ENCODE measurements around the gene THADA.

The THADA gene

DNA sequence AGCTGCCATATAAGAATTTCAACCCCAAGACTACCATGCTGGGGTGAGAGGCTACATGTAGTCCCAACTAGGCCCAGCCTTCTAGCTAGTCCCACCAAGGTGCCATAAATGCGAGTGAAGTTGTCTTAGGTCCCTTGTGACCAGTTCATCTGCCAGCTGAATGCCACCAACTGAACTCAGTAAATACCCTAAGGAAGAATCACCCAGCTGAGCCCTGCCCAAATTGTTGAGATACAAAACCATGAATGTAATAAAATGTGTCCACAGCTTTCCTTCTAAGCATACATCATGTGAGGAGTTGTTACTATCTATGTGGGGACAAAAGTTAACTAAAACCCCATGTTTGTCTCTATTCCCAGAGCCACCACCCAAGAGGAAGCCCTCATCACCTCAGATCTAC is 70.3 kb downstream of the THADA start:
- H3K4me2 ChIP-seq (ENCODE audit: low read length) = no peak overlapping the region
- no peaks in the 10 kb centered on the region for H4K20me1 ChIP-seq (ENCODE audit: control insufficient read depth, insufficient read depth, low read depth, low read length)
- no peaks in the 10 kb centered on the region for H3K9me2 ChIP-seq (replicated peaks; ENCODE audit: control insufficient read depth, low read length)
- no peaks in the 10 kb centered on the region for H3K79me2 ChIP-seq (ENCODE audit: control insufficient read depth, low read length)
- H3K4me1 ChIP-seq (ENCODE audit: control insufficient read depth, low read length) = no peaks in the 10 kb centered on the region
- H3F3A ChIP-seq (ENCODE audit: control insufficient read depth, insufficient read depth) = no peaks in the 10 kb centered on the region
- TF ChIP-seq, protein P1, sequence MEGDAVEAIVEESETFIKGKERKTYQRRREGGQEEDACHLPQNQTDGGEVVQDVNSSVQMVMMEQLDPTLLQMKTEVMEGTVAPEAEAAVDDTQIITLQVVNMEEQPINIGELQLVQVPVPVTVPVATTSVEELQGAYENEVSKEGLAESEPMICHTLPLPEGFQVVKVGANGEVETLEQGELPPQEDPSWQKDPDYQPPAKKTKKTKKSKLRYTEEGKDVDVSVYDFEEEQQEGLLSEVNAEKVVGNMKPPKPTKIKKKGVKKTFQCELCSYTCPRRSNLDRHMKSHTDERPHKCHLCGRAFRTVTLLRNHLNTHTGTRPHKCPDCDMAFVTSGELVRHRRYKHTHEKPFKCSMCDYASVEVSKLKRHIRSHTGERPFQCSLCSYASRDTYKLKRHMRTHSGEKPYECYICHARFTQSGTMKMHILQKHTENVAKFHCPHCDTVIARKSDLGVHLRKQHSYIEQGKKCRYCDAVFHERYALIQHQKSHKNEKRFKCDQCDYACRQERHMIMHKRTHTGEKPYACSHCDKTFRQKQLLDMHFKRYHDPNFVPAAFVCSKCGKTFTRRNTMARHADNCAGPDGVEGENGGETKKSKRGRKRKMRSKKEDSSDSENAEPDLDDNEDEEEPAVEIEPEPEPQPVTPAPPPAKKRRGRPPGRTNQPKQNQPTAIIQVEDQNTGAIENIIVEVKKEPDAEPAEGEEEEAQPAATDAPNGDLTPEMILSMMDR (IDR thresholded peaks at IDR 0.05; ENCODE audit: low read depth, low read length, poor library complexity, severe bottlenecking) = no peak
- no peaks in the 10 kb centered on the region for H3K9me3 ChIP-seq (ENCODE audit: control insufficient read depth, insufficient read depth, low read length)
- H3K4me3 ChIP-seq (ENCODE audit: low read length) = no peak overlapping the region
- peaks cover 3% of the 10 kb centered on the region; the same call in 1 of the 2 replicates for H3K36me3 ChIP-seq (ENCODE audit: control insufficient read depth, low read length)
- H3K27me3 ChIP-seq (ENCODE audit: control insufficient read depth, low read length) = no peaks in the 10 kb centered on the region
- H3K27ac ChIP-seq (ENCODE audit: low read depth, low read length) = no peak overlapping the region

GRCh38 chr2:43524177-43524965 is 71.5 kb downstream of the THADA start:
- H3K9me3 ChIP-seq (ENCODE audit: control insufficient read depth, insufficient read depth, low read length) = no peaks in the 10 kb centered on the region
- no peaks in the 10 kb centered on the region for H3K9me2 ChIP-seq (replicated peaks; ENCODE audit: control insufficient read depth, low read length)
- H3K27ac ChIP-seq (ENCODE audit: low read depth, low read length) = no peak overlapping the region
- H3K79me2 ChIP-seq (ENCODE audit: control insufficient read depth, low read length) = no peaks in the 10 kb centered on the region
- H4K20me1 ChIP-seq (ENCODE audit: control insufficient read depth, insufficient read depth, low read depth, low read length) = no peaks in the 10 kb centered on the region
- peaks cover 5% of the 10 kb centered on the region; the same call in 1 of the 2 replicates for H3K36me3 ChIP-seq (ENCODE audit: control insufficient read depth, low read length)
- H3K4me1 ChIP-seq (ENCODE audit: control insufficient read depth, low read length) = no peaks in the 10 kb centered on the region
- no peaks in the 10 kb centered on the region for H3F3A ChIP-seq (ENCODE audit: control insufficient read depth, insufficient read depth)
- no peak overlapping the region for H3K4me2 ChIP-seq (ENCODE audit: low read length)
- no peak overlapping the region for H3K4me3 ChIP-seq (ENCODE audit: low read length)
- no peaks in the 10 kb centered on the region for H3K27me3 ChIP-seq (ENCODE audit: control insufficient read depth, low read length)
- TF ChIP-seq, protein P1 (IDR thresholded peaks at IDR 0.05; ENCODE audit: low read depth, low read length, poor library complexity, severe bottlenecking) = peak; percentile 17
- no peak for TF ChIP-seq EZH2phosphoT487 (IDR thresholded peaks at IDR 0.05; ENCODE audit: borderline replicate concordance, low read length)

GRCh38 chr2:43522177-43522576 is 73.7 kb downstream of the THADA start:
- no peak overlapping the region for H3K4me2 ChIP-seq (ENCODE audit: low read length)
- H3K9me3 ChIP-seq (ENCODE audit: control insufficient read depth, insufficient read depth, low read length) = no peaks in the 10 kb centered on the region
- no peak overlapping the region for H3K27ac ChIP-seq (ENCODE audit: low read depth, low read length)
- no peaks in the 10 kb centered on the region for H3K27me3 ChIP-seq (ENCODE audit: control insufficient read depth, low read length)
- H3F3A ChIP-seq (ENCODE audit: control insufficient read depth, insufficient read depth) = no peaks in the 10 kb centered on the region
- H3K79me2 ChIP-seq (ENCODE audit: control insufficient read depth, low read length) = no peaks in the 10 kb centered on the region
- no peaks in the 10 kb centered on the region for H4K20me1 ChIP-seq (ENCODE audit: control insufficient read depth, insufficient read depth, low read depth, low read length)
- no peak for TF ChIP-seq EZH2phosphoT487 (IDR thresholded peaks at IDR 0.05; ENCODE audit: borderline replicate concordance, low read length)
- TF ChIP-seq, protein P1 (IDR thresholded peaks at IDR 0.05; ENCODE audit: low read depth, low read length, poor library complexity, severe bottlenecking) = no peak
- peaks cover 5% of the 10 kb centered on the region; the same call in 1 of the 2 replicates for H3K36me3 ChIP-seq (ENCODE audit: control insufficient read depth, low read length)
- no peak overlapping the region for H3K4me3 ChIP-seq (ENCODE audit: low read length)
- peaks cover 2% of the 10 kb centered on the region; the same call in 1 of the 2 replicates for H3K4me1 ChIP-seq (ENCODE audit: control insufficient read depth, low read length)
- no peaks in the 10 kb centered on the region for H3K9me2 ChIP-seq (replicated peaks; ENCODE audit: control insufficient read depth, low read length)

Measured in DOHH2 (cell line).